SH-SY5Y (cell line): ENCODE measurements around the gene CCER1.

Source experiments
- GATA2 ChIP-seq: IDR thresholded peaks from 2 replicates; pipeline ENCODE4 v1.6.1; 2011; ENCODE audit warnings: mild to moderate bottlenecking, low read depth, low read length
- GATA3 ChIP-seq: IDR thresholded peaks from 2 replicates; pipeline ENCODE4 v1.6.1; 2011; ENCODE audit warnings: low read depth, mild to moderate bottlenecking, low read length, moderate library complexity

DNA sequence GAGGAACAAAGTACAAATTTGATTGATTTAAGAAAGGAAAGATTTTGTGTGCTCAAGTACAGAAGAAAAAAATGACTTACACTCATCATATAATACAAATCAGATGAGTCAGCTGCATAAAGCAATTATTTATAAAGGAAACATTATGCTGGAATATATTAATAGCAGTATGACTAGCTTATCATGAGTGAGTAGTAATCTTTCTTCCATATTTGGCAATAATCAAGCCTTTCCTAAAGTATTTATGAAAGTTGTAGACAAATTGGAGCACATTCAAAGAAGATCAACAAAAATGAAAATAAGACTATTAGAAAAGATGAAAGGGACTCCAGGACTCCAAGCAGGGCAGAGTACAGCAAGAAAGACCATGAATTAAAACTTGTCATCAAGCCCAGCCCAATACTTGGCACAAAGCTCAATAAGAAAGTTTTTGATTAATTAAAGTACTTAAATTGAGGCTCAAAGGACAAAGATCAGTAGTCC lies 32.8 kb downstream of the CCER1 start:
- TF ChIP-seq GATA2 (no peak), GATA3 (no peak)
